GM21526 (cell line): ENCODE measurements around the gene TMEM60.
A peak's percentile ranks its signal among the peaks of the same experiment; 100 is the strongest.

Experiments used
- ATAC-seq: cut with Tn5 transposase; IDR thresholded peaks from one replicate; pipeline ENCODE4 v1.9.1; 2021; ENCODE audit warnings: moderate library complexity; ENCODE audit not compliant: unreplicated experiment, low FRiP score

The TMEM60 gene

DNA sequence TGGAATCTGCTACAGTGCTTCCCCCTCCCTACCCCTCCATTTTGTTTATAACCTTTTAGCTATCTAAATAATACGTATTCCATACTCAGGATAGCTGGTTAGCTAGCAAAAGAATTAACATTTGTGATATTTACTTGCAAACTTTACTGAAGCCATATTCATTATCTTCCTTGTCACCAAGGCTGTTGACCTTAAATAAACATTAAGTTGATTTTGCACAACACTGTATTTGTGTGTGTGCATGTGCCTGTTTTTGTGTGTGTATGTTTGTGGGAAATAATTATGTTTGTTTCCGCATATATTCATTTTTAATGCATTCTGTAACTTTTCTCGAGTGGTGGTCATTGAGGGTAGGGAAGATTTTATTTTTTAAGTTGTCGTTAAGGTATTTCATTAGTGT, 15.9 kb downstream of the TMEM60 start:
- no peak for ATAC-seq

DNA sequence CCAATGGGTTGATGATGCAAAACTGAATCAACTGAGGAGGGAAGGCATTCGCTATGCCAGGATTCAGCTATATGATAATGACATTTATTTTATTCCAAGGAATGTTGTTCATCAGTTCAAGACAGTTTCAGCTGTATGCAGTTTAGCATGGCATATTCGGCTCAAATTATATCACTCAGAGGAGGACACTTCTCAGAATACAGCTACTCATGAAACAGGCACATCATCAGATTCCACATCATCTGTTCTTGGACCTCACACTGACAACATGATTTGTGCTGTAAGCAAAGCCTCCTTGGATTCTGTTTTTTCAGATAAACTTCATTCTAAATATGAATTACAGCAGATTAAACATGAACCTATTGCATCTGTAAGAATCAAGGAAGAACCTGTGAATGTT, 19.7 kb downstream of the TMEM60 start:
- no peak for ATAC-seq

DNA sequence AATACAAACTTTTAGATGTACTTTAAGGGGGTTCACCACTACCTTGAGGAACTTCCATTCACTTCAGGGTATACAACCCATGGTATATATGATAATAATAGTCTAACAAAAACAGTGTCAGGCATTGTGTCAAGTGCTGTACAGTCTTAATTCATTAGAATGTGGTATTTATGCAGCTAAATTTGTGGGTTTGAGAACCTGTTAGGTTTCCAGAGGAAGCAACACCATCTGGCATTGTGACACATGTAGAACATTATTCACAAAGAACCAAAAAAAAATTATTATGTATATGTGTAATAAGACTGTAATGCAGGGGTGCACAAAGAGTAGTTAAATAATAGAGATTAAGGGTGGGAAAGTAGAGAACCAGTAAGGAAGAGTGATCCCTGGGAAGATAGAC, 26.3 kb downstream of the TMEM60 start:
- no peak for ATAC-seq

DNA sequence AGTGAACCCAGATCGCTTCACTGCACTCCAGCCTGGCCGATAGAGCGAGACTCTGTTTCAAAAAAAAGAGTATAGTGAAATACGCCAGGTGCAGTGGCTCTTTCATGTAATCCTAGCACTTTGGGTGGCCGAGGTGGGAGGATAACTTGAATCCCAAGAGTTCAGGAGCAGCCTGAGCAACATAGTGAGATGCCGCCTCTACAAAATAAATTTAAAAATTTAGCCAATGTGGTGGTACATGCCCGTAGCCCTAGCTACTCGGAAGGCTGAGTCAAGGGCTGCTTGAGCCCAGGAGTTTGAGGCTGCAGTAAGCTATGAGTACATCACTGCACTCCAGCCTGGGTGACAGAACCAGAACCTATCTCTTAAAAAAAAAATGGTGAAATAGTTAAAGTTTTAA, 27.9 kb downstream of the TMEM60 start:
- ATAC-seq: no peak

DNA sequence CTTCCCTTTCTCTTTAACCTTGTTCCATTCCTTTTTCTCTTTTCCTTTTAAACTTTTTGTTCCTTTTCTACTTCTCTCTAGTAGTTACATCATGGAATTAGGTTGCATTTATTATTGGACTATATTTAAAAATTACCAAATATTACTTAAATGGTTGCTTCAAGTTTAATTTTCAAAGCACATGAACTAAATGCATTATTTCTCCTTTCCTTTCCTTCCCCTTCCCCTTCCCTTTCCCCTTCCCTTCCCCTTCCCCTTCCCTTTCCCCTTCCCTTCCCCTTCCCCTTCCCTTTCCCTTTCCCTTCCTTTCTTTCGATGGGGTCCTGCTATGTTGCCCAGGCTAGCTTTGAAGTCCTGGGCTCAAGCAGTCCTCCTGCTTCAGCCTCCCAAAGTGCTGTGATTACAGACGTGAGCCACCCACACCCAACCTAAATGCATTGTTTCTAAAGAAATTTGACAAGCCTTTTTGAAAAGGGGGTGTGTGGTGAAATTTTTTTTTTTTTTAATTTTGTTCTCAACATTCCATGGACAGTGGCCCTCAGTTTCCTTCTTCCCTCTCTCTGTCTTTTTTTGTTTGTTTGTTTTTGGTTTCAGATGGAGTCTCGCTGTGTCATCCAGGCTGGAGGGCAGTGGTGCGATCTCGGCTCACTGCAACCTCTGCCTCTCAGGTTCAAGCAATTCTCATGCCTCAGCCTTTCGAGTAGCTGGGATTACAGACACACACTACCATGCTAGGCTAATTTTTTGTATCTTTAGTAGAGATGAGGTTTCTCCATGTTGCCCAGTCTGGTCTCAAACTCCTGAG, 31.2 kb downstream of the TMEM60 start:
- ATAC-seq: no peak

DNA sequence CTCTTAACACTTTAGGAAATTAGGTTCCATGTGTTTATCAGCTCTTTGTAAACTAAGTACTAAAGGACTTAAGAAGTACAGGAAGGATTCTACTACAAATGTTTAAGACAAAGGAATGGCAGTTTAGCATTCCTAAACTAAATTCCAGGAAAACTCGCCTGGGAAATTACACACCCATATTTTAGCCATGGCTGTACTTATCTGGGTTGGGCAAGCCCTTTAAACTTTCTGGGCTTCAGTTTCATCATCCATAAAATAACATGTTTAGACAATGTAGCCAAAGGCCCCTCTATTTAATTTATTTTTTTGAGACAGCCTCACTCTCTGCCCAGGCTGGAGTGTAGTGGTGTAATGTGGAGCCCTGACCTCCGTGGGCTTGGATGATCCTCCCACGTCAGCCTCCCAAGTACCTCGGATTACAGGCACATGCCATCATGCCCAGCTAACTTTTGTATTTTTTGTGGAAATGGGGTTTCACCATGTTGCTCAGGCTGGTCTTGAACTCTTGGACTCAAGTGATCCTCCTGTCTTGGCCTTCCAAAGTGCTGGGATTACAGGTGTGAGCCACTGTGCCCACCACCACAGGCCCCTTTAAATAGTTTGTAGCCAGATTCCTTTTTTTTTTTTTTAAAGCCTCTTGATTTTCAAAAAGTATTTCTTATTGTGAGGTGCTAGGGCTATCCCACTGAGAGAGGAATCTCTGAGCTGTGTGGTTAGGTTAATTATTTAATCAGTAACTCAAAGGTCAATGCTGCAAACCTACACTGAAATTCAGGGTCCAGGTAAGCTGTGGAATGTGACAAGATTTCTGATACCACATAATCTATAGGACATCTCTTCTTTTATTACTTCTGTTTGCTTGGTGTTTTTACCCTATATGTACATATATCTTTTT, 32.1 kb downstream of the TMEM60 start:
- no peak for ATAC-seq

DNA sequence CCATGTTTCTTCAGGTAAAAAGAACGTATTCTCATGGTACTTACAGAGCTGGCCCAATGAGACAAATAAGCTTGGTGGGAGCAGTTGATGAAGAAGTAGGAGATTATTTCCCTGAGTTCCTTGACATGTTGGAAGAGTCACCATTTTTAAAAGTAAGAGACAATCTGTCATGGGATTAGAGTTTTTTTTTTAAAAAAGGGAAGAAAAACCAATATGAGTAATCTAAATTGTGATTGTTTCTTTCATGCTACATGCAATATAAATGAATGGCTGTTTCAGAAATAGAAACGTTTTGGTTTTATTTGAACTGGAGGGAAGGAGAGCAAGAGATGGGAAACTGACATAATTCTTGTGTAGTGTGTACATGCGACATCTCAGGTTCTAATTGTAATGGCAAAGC, 32.8 kb downstream of the TMEM60 start:
- ATAC-seq: no peak

DNA sequence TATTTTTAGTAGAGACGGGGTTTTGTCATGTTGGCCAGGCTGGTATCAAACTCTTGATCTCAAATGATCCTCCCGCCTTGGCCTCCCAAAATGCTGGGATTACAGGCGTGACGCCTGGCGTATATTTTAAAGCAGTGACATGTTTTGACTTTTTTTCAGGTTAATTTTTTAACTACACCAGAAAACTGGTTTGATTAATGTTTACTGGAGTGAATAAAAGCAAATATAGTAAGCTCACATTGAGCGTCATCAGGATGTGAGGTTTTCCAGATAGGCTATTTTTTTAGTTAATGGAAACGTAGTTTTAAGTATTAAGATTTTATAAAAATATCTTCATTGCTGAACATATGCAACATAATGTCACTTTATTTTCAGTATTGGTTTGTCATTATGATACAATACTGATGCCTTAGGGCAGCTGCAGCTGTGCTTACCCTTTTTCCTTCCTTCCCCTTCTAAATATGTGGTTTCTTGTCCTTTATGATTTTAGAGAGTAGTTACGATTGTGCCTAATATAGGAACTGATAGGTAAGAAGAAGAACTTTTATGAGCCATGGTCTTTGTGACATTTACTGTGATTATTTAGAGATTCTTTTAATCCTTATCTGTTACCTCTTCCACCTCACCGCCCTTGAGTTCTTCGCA, 37.3 kb downstream of the TMEM60 start:
- ATAC-seq: no peak

DNA sequence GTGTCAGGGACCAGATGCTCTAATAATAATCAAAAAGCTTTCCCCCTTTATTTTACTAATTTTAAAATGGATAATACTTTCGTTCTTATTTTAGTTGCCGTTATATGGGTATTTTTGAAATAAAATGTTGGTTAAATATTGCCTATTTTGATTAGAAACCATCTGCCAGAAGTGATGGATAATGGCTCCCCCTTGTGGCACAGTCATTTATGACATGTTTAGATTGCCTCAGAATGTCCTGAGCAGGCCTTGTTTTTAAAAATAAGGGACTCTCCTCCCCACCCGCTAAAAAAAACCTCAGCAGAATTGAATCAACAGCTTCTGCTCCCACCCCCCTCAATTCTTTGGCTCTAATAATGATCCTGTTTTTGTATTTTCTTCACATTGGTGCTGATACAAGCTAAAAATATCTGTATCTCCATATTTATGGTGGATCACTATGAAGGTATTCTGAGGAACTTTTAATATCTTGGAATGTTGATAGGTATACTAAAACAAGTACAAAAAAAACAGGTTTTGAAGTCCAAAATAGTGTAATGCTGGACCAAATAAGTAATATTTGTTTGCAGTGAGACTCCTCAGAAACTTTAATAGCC, 38.8 kb downstream of the TMEM60 start:
- ATAC-seq: no peak

DNA sequence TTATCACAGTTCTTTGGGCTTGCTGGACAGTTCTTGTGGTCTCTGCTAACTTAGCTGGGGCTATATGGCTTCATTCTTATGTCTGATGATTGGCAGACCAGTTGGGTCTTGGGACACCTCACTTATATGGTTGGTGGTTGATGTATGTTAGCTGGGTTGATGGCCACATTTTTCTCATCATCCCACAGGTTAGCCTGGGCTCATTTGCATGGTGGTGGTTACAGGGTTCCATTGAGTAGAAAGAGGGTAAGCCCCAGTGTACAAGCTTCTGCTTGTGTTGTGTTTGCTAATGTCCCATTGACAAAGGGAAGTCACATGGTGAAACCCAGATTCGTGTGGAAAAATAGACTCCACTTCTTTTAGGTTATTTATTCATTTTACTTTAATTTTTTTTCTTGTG, 40.6 kb downstream of the TMEM60 start:
- ATAC-seq: peak; percentile 85

DNA sequence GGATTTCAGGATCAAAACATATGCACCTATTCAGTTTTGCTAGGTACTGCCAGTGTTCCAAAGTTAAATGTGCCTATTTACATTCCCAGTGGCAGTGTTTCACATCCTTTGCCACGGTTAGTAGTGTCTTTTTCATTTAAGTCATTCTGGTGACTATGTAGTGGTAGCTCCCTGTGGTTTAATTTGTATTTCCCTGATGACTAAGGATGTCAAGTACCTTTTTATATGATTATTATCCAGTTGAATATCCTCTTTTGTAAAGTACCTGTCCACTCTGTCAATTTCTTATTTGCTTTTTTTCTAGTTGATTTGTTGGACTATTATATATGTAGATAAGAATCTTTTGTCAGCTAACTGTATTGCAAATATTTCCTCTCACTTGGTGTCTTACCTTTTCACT, 45.1 kb downstream of the TMEM60 start:
- no peak for ATAC-seq

DNA sequence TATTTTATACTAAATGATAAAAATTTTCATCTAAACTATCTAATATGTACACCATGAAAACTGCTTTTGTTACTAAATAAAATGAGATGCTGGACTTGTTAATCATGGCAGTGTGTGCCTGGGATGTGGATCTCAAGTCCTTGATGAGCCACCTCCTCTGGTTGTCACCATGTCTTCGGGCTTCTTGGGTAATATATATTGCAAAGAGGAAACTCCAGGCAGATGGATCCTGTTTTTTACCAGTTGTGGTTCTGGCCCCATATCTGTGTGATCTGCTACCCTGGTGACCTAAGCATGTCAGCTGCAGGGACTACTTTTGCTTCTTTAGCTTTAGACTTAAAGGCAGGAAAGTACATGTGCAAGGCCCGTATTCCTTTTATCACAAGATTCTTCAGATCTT, 46.2 kb downstream of the TMEM60 start:
- no peak for ATAC-seq

DNA sequence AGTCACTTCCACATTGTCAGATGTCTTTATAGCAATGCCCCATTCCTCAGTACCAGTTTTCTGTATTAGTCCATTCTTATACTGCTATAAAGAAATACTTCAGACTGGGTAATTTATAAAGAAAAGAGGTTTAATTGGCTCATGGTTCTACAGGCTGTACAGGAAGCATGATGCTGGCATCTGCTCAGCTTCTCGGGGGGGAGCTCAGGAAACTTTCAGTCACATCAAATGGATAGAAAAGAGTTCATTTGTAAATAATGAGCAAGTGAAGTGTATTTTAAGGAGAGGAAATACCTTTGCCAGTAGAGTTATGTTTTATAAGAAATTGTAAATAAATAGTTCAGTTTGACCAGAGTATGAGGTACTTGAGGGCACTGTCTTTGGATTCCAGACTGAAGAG, 50.5 kb downstream of the TMEM60 start:
- ATAC-seq: no peak

DNA sequence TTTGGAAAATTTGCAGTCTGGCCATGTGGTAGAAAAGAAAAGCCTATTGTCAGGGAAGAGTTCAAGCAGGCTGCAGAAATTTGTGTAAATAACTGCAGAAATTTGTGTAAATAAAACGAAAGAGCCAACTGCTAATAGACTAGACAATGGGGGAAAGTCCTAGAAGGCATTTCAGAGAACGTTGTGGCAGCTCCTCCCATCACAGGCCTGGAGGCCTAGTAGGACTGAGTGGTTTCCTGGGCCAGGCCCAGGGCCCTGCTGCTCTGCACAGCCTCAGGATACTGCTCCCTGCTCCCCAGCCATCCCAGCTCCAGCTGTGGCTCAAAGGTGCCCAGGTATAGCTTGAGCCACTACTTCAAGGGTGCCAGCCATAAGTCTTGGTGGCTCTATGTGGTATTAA, 51.1 kb downstream of the TMEM60 start:
- ATAC-seq: no peak

DNA sequence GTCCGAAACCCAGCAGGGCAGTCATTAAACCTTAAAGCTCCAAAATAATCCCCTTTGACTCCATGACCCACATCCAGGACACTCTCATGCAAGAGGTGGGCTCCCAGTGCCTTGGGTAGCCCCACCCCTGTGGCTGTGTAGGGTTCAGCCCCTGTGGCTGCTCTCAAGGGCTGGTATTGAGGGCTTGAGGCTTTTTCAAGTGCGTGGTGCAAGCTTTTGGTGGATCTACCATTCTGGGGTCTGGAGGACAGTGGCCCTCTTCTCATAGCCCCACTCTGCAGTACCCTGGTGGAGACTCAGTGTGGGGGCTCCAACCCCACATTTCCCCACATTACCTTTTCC, 51.4 kb downstream of the TMEM60 start:
- ATAC-seq: no peak

DNA sequence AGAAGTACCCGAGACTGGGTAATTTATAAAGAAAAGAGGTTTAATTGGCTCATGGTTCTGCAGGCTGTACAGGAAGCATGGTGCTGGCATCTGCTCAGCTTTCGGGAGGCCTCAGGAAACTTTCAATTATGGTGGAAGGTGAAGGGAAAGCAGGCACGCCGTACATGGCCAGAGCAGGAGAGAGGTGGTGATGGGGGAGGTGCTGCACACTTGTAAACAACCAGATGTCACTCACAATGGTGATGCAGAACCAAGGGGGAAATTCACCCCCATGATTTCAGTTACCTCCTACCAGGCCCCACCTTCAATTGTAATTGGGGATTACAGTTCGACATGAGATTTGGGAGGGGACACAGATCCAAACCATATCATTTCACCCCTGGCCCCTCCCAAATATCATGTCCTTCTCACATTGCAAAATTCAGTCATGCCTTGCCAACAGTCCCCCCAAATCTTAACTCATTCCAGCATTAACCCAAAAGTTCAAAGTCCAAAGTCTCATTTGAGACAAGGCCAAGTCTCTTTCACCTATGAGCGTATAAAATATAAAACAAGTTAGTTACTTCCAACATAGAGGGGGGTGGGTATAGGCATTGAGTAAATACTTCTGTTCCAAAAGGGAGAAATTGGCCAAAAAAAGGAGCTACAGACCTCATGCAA, 51.9 kb downstream of the TMEM60 start:
- no peak for ATAC-seq

DNA sequence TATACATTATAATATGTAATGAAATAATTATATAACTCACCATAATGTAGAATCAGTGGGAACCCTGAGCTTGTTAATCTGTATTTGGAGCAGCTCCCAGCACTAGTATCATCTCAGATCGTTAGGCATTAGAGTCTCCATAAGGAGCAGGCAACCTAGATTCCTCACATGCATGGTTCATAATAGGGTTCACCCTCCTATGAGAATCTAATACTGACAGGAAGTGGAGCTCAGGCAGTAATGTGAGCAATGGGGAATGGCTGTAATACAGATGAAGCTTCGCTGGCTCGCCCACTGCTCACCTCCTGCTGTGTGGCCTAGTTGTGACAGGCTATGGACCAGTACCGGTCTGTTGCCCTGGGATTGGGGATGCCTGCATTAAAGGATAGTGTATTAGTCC, 52.5 kb downstream of the TMEM60 start:
- ATAC-seq: no peak
